A673 (cell line): ENCODE data around the gene CXCL17. TPM values are rescaled to one million over a fixed set of nuclear protein-coding genes. Genes with fewer than 3 reads are reported as not detected.

Source experiments
- BruUV-seq: library from RNA; stranded (reverse); fragments of 400-500 nt; replicated peaks from 2 replicates; lab custom pipeline; 2021; lab: Mats Ljungman, UMichigan
- CTCF ChIA-PET: fragments of 300-600 bp; sonication (Branson Sonifier 250); formaldehyde crosslinking; loops from one replicate; lab custom pipeline; 2022; ENCODE audit warnings: antibody characterized with exemption; lab: Charles Lee
- POLR2A ChIA-PET: fragments of 300-600 bp; sonication (Branson Sonifier 250); formaldehyde crosslinking; loops from one replicate; lab custom pipeline; 2022; ENCODE audit warnings: antibody characterized with exemption; ENCODE audit not compliant: low non-redundant PET; lab: Charles Lee
- DNase-seq: peaks from one replicate; pipeline ENCODE4 v3.0.0-alpha.2; 2015; ENCODE audit warnings: low spot score
- H3K27ac ChIP-seq: fragments of 200-600 bp; sonication (generic); 2 replicates; pipeline ENCODE4 v1.5.1; 2016; ENCODE audit warnings: mixed run types, low read depth, mild to moderate bottlenecking, mixed read lengths, antibody characterized with exemption, low read length; ENCODE audit not compliant: poor library complexity, severe bottlenecking
- H3K27me3 ChIP-seq: fragments of 200-600 bp; sonication (generic); replicated peaks from 2 replicates; pipeline ENCODE4 v1.6.1; 2017; ENCODE audit warnings: mixed run types, low read depth, mild to moderate bottlenecking, mixed read lengths, antibody characterized with exemption, low read length; ENCODE audit not compliant: insufficient read depth, poor library complexity
- H3K36me3 ChIP-seq: fragments of 200-600 bp; sonication (generic); 2 replicates; pipeline ENCODE4 v1.6.1; 2016; ENCODE audit warnings: mixed run types, mild to moderate bottlenecking, mixed read lengths, antibody characterized with exemption, low read length; ENCODE audit not compliant: insufficient read depth, poor library complexity, severe bottlenecking
- H3K4me1 ChIP-seq: fragments of 200-600 bp; sonication (generic); 2 replicates; pipeline ENCODE4 v1.6.1; 2017; ENCODE audit warnings: mixed run types, mild to moderate bottlenecking, mixed read lengths, antibody characterized with exemption, low read length; ENCODE audit not compliant: insufficient read depth, poor library complexity, severe bottlenecking
- H3K4me3 ChIP-seq: fragments of 200-600 bp; sonication (generic); 2 replicates; pipeline ENCODE4 v1.5.1; 2016; ENCODE audit warnings: low read depth, mixed run types, mild to moderate bottlenecking, mixed read lengths, low read length; ENCODE audit not compliant: poor library complexity, severe bottlenecking
- H3K9me3 ChIP-seq: fragments of 200-600 bp; sonication (generic); 2 replicates; pipeline ENCODE4 v1.6.1; 2016; ENCODE audit warnings: mixed run types, low read depth, mild to moderate bottlenecking, mixed read lengths, antibody characterized with exemption, low read length; ENCODE audit not compliant: poor library complexity, severe bottlenecking
- EZH2 ChIP-seq: fragments of 200-600 bp; sonication (generic); IDR thresholded peaks from 2 replicates; pipeline ENCODE4 v1.6.1; 2017; ENCODE audit warnings: borderline replicate concordance, low read depth, mild to moderate bottlenecking, mixed read lengths, antibody characterized with exemption, low read length; ENCODE audit not compliant: poor library complexity, severe bottlenecking
- intact Hi-C: fragments of 100-400 bp; cut with micrococcal nuclease; formaldehyde crosslinking; loops from one replicate; pipeline ENCODE4 v1.10.0; 2022; ENCODE audit not compliant: unreplicated experiment
- total RNA-seq: library from RNA; stranded (reverse); gene quantifications from 2 replicates; pipeline ENCODE4 v1.2.3, GENCODE V29; 2021
- TF ChIP-seq, protein P1 (sequence below): fragments of 300-800, 200-600 bp; sonication (generic); conservative IDR thresholded peaks from 2 replicates; pipeline ENCODE4 v1.5.1; 2017; ENCODE audit warnings: low read depth, mild to moderate bottlenecking, antibody characterized with exemption, low read length, moderate library complexity, mixed read lengths

The CXCL17 gene
- total RNA-seq, 1 experiment from 2014 or later: not detected

DNA sequence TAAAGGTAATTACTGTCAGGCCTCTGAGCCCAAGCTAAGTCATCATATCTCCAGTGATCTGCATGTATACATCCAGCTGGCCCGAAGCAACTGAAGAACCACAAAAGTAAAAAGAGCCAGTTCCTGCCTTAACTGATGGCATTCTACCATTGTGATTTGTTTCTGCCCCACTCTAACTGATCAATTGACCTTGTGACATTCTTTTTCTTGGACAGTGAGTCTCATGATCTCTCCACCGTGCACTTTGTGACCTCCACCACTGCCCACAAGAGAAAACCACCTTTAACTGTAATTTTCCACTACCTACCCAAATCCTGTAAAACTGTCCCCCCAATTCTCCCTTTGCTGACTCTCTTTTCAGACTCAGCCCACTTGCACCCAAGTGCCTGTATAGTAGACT, 17.2 kb upstream of the CXCL17 start:
- H3K4me3 ChIP-seq: no peak overlapping the region
- no TSS peak for BruUV-seq
- no peaks in the 10 kb centered on the region for H3K36me3 ChIP-seq
- no peak for TF ChIP-seq EZH2
- TF ChIP-seq, protein P1, sequence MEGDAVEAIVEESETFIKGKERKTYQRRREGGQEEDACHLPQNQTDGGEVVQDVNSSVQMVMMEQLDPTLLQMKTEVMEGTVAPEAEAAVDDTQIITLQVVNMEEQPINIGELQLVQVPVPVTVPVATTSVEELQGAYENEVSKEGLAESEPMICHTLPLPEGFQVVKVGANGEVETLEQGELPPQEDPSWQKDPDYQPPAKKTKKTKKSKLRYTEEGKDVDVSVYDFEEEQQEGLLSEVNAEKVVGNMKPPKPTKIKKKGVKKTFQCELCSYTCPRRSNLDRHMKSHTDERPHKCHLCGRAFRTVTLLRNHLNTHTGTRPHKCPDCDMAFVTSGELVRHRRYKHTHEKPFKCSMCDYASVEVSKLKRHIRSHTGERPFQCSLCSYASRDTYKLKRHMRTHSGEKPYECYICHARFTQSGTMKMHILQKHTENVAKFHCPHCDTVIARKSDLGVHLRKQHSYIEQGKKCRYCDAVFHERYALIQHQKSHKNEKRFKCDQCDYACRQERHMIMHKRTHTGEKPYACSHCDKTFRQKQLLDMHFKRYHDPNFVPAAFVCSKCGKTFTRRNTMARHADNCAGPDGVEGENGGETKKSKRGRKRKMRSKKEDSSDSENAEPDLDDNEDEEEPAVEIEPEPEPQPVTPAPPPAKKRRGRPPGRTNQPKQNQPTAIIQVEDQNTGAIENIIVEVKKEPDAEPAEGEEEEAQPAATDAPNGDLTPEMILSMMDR: no peak
- DNase-seq: no peak
- CTCF ChIA-PET: no interaction called here
- H3K4me1 ChIP-seq: no peaks in the 10 kb centered on the region
- no peaks in the 10 kb centered on the region for H3K27me3 ChIP-seq
- H3K27ac ChIP-seq: no peak overlapping the region
- POLR2A ChIA-PET: no interaction called here
- no peaks in the 10 kb centered on the region for H3K9me3 ChIP-seq
- intact Hi-C loops: no loop called here

DNA sequence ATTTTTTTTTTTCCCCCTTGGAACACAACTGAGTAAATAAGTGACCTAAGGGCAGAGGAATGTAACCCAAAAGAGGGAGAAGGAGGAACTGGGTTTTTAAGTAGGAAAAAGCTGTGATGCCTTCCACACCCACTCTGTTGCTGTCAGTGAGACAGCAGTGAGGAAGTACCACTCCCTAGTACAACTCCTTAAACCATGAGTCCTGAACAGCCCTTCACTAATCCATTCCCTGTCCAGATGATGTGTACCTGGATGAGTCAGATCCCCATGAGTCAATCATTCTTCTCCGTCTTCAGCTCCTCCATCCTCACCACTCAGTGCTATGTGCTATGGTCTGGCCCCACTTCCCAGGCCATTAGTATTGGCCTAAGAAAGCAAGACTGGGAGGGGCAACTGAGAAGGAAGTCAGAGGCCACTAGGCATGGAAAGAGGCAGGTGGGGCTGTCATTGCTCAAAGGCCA, 12.9 kb upstream of the CXCL17 start:
- TF ChIP-seq, protein P1: no peak
- no peak for TF ChIP-seq EZH2
- no peaks in the 10 kb centered on the region for H3K4me1 ChIP-seq
- CTCF ChIA-PET: interaction anchor here (0.7 kb wide), 1 partner anchor 108 kb away, joined by 3 read pairs; no protein-coding TSS in a partner anchor
- no peaks in the 10 kb centered on the region for H3K36me3 ChIP-seq
- no TSS peak for BruUV-seq
- intact Hi-C loops: no loop called here
- H3K27ac ChIP-seq: no peak overlapping the region
- H3K27me3 ChIP-seq: no peaks in the 10 kb centered on the region
- POLR2A ChIA-PET: no interaction called here
- no peaks in the 10 kb centered on the region for H3K9me3 ChIP-seq
- no peak for DNase-seq
- no peak overlapping the region for H3K4me3 ChIP-seq

DNA sequence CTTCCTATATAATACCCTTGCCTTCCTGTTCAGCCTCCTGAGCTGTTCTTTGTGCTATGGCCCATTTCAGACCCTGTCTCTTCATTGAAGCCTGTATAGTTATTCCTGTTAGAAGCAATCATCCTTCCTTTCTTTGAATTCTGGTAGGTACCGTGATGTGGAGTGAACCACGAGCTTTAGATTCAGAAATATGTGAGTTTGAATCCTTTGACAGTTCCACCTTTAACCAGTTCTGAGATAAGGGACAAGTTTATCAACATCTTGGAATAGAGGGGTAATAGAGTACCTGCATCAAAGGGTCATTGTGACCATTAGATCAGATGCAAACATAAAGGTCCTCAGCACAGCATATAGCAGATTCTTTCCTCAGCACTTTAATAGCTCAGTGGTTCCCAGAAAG, 12.3 kb upstream of the CXCL17 start:
- intact Hi-C loops: no loop called here
- no peaks in the 10 kb centered on the region for H3K4me1 ChIP-seq
- ChIA-PET POLR2A (no interaction called here), CTCF (no interaction called here)
- no peaks in the 10 kb centered on the region for H3K36me3 ChIP-seq
- DNase-seq: no peak
- no peak for TF ChIP-seq EZH2
- TF ChIP-seq, protein P1: no peak
- H3K9me3 ChIP-seq: no peaks in the 10 kb centered on the region
- no TSS peak for BruUV-seq
- no peak overlapping the region for H3K4me3 ChIP-seq
- no peak overlapping the region for H3K27ac ChIP-seq
- no peaks in the 10 kb centered on the region for H3K27me3 ChIP-seq
